ENCODE results near the gene LRRC59. TPM values are rescaled to one million over a fixed set of nuclear protein-coding genes. Genes with fewer than 3 reads are reported as not detected.
A peak's percentile ranks its signal among the peaks of the same experiment; 100 is the strongest.

The LRRC59 gene
- total and polyA plus RNA-seq, 2 of the 13 experiments (the other 11 are each of a cell fraction or from before 2014, with no cell fraction given): 87.3 to 222 TPM

DNA sequence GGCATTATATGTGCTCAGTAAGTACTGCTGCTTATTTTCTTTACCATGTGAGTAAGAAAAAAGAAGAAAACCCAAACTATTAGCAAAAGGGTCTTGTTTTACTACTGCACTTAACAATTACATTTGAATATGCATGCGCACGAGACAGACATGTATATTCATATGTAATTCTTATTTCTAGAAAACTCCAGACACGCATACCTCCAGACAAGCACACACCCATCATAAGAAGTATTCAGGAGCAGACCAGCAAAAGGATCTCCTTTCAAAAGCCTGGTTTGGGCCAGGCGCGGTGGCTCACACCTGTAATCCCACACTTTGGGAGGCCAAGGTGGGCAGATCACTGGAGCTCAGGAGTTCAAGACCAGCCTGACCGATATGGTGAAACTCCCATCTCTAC is 7.8 kb downstream of the LRRC59 start:
- intact Hi-C loops (cut with micrococcal nuclease; ENCODE audit: unreplicated experiment) (no loop called here), in situ Hi-C loops (cut with HindIII; ENCODE audit: extremely low pct_ligation_motif_present, low pct_unique_long_range_greater_than_20kb) (no loop called here)
- Histone ChIP-seq H3K4me3 (replicated peaks in 1 of 3; ENCODE audit: insufficient read depth in 1 of 3, low read depth in 2 of 3, low read length in 3 of 3) (no peak overlapping the region), H3K27me3 (ENCODE audit: control insufficient read depth in 1 of 2, insufficient read depth in 2 of 2, low read length in 2 of 2) (no peaks in the 10 kb centered on the region), H3K27ac (ENCODE audit: extremely low read length, insufficient read depth, low read length) (no peak overlapping the region), H2AFZ (ENCODE audit: low read length) (no peak overlapping the region), H3K9me3 (ENCODE audit: low read length) (no peaks in the 10 kb centered on the region), H3K36me3 (replicated peaks in 1 of 2; ENCODE audit: control insufficient read depth in 1 of 2, insufficient read depth in 2 of 2, low read length in 2 of 2) (peaks cover 60 to 94% of the 10 kb centered on the region in 2 experiments), H4K20me1 (ENCODE audit: insufficient read depth, low read length) (no peaks in the 10 kb centered on the region), H3K4me1 (ENCODE audit: insufficient read depth, low read length) (peaks cover 7% of the 10 kb centered on the region), H3K4me2 (ENCODE audit: low read depth, low read length) (no peak overlapping the region), H3K9ac (ENCODE audit: insufficient read depth, low read depth, low read length) (no peak overlapping the region), H3K79me2 (ENCODE audit: insufficient read depth, low read length) (peaks cover 22% of the 10 kb centered on the region)
- DNase-seq (ENCODE audit: low spot score) (no peak), FAIRE-seq (no peak), ATAC-seq (no peak)
- WGBS (ENCODE audit: low lambda C conversion rate): 98% methylated on average over 6 of the region's 6 CpGs
- BruUV-seq (replicated peaks): no TSS peak
- TF ChIP-seq ZIK1 (CRISPR knock-in tag; IDR thresholded peaks at IDR 0.05; ENCODE audit: borderline replicate concordance, low read depth) (no peak), KLF15 (CRISPR knock-in tag; IDR thresholded peaks at IDR 0.05; ENCODE audit: borderline replicate concordance) (no peak), POLR2AphosphoS5 (IDR thresholded peaks at IDR 0.05; ENCODE audit: low read depth, low read length) (0 out of 2 replicates have a peak, but pooled peaks have one; percentile 9), ZNF83 (CRISPR knock-in tag; IDR thresholded peaks at IDR 0.05; ENCODE audit: borderline replicate concordance) (no peak)
- POLR2A ChIA-PET: interaction anchor here (0.7 to 4.7 kb wide), 5 partner anchors 8 to 40 kb away, joined by 3 to 19 read pairs (median 4); partner anchors contain the start of gene LRRC59
- CTCF ChIA-PET (ENCODE audit: low intra/inter-chr PET ratio, low total read pairs): no interaction called here

DNA sequence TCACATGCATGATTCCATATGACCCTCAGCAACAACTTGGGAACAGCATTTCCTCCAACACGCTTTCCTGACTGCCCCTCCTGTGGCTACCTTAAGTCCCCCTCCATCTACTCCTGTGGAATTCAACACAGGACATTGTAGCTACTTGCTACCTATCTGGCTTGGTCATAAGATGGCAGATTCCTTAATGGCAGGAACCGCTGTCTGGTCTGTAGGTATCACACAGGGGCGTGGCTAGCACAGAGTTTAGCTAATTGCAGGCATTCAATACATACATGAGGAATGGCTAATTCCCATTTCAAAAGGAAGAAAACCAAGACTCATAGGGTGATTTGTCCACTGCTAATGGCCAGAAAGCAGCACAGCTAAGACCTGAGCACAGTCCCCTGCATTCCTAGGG is 8.6 kb downstream of the LRRC59 start:
- H3K4me2 ChIP-seq (ENCODE audit: low read depth, low read length): no peak overlapping the region
- no peaks in the 10 kb centered on the region for H3K27me3 ChIP-seq (ENCODE audit: control insufficient read depth in 1 of 2, insufficient read depth in 2 of 2, low read length in 2 of 2)
- ChIA-PET CTCF (ENCODE audit: low intra/inter-chr PET ratio, low total read pairs) (no interaction called here), POLR2A (interaction anchor here (1.2 to 4.7 kb wide), 2 partner anchors 9 kb away, joined by 4 to 19 read pairs; partner anchors contain the start of gene LRRC59)
- no peak overlapping the region for H3K27ac ChIP-seq (ENCODE audit: extremely low read length, insufficient read depth, low read length)
- no peaks in the 10 kb centered on the region for H4K20me1 ChIP-seq (ENCODE audit: insufficient read depth, low read length)
- H3K9ac ChIP-seq (ENCODE audit: insufficient read depth, low read depth, low read length): no peak overlapping the region
- FAIRE-seq (no peak), DNase-seq (ENCODE audit: low spot score) (no peak), ATAC-seq (no peak; the same call in 2 of the 3 replicates)
- no peak overlapping the region for H3K4me3 ChIP-seq (replicated peaks in 1 of 3; ENCODE audit: insufficient read depth in 1 of 3, low read depth in 2 of 3, low read length in 3 of 3)
- peaks cover 14% of the 10 kb centered on the region for H3K79me2 ChIP-seq (ENCODE audit: insufficient read depth, low read length)
- intact Hi-C loops (cut with micrococcal nuclease; ENCODE audit: unreplicated experiment) (no loop called here), in situ Hi-C loops (cut with HindIII; ENCODE audit: extremely low pct_ligation_motif_present, low pct_unique_long_range_greater_than_20kb) (no loop called here)
- H3K9me3 ChIP-seq (ENCODE audit: low read length): no peaks in the 10 kb centered on the region
- WGBS (ENCODE audit: low lambda C conversion rate): 97% methylated on average over 3 of the region's 3 CpGs
- peaks cover 63 to 93% of the 10 kb centered on the region in 2 experiments for H3K36me3 ChIP-seq (replicated peaks in 1 of 2; ENCODE audit: control insufficient read depth in 1 of 2, insufficient read depth in 2 of 2, low read length in 2 of 2)
- no TSS peak for BruUV-seq (replicated peaks)
- no peaks in the 10 kb centered on the region for H3K4me1 ChIP-seq (ENCODE audit: insufficient read depth, low read length)
- no peak overlapping the region for H2AFZ ChIP-seq (ENCODE audit: low read length)
- TF ChIP-seq POLR2A (IDR thresholded peaks at IDR 0.05; ENCODE audit: insufficient read depth in 1 of 2, low read depth in 2 of 2, low read length in 2 of 2): peak in 1 of 2 experiments; percentile 2; a peak in 2 of 4 replicates
- TF ChIP-seq POLR2AphosphoS5 (IDR thresholded peaks at IDR 0.05; ENCODE audit: low read depth, low read length): peak; percentile 18; the same call in 1 of the 2 replicates
- TF ChIP-seq, protein P1, sequence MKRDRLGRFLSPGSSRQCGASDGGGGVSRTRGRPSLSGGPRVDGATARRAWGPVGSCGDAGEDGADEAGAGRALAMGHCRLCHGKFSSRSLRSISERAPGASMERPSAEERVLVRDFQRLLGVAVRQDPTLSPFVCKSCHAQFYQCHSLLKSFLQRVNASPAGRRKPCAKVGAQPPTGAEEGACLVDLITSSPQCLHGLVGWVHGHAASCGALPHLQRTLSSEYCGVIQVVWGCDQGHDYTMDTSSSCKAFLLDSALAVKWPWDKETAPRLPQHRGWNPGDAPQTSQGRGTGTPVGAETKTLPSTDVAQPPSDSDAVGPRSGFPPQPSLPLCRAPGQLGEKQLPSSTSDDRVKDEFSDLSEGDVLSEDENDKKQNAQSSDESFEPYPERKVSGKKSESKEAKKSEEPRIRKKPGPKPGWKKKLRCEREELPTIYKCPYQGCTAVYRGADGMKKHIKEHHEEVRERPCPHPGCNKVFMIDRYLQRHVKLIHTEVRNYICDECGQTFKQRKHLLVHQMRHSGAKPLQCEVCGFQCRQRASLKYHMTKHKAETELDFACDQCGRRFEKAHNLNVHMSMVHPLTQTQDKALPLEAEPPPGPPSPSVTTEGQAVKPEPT (CRISPR knock-in tag; IDR thresholded peaks at IDR 0.05; ENCODE audit: low read depth): no peak
- no peak for TF ChIP-seq ZNF879 (CRISPR knock-in tag; IDR thresholded peaks at IDR 0.05)
- peak; percentile 32 for TF ChIP-seq RBM22 (optimal IDR thresholded peaks at IDR 0.05; ENCODE audit: low read length)
- TF ChIP-seq, protein P2, sequence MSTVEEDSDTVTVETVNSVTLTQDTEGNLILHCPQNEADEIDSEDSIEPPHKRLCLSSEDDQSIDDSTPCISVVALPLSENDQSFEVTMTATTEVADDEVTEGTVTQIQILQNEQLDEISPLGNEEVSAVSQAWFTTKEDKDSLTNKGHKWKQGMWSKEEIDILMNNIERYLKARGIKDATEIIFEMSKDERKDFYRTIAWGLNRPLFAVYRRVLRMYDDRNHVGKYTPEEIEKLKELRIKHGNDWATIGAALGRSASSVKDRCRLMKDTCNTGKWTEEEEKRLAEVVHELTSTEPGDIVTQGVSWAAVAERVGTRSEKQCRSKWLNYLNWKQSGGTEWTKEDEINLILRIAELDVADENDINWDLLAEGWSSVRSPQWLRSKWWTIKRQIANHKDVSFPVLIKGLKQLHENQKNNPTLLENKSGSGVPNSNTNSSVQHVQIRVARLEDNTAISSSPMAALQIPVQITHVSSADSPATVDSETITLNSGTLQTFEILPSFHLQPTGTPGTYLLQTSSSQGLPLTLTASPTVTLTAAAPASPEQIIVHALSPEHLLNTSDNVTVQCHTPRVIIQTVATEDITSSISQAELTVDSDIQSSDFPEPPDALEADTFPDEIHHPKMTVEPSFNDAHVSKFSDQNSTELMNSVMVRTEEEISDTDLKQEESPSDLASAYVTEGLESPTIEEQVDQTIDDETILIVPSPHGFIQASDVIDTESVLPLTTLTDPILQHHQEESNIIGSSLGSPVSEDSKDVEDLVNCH (CRISPR knock-in tag; IDR thresholded peaks at IDR 0.05): no peak
- TF ChIP-seq TMF1 (CRISPR knock-in tag; IDR thresholded peaks at IDR 0.05; ENCODE audit: low read depth): no peak
- TF ChIP-seq, protein P3, sequence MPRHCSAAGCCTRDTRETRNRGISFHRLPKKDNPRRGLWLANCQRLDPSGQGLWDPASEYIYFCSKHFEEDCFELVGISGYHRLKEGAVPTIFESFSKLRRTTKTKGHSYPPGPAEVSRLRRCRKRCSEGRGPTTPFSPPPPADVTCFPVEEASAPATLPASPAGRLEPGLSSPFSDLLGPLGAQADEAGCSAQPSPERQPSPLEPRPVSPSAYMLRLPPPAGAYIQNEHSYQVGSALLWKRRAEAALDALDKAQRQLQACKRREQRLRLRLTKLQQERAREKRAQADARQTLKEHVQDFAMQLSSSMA (CRISPR knock-in tag; IDR thresholded peaks at IDR 0.05): no peak
- no peak for TF ChIP-seq RFX1 (IDR thresholded peaks at IDR 0.05)
- TF ChIP-seq ZNF567 (CRISPR knock-in tag; IDR thresholded peaks at IDR 0.05; ENCODE audit: borderline replicate concordance): no peak
- TF ChIP-seq ZNF501 (CRISPR knock-in tag; IDR thresholded peaks at IDR 0.05): no peak
- TF ChIP-seq MIXL1 (CRISPR knock-in tag; IDR thresholded peaks at IDR 0.05): no peak

Measured in HepG2 (cell line).